Measurements from ENCODE around the gene FBXW4.
"Not testable (repeated sequence)": the region's sequence is repeated elsewhere in the genome, so short reads cannot be mapped to it uniquely, and the experiment has no call there.

The FBXW4 gene

DNA sequence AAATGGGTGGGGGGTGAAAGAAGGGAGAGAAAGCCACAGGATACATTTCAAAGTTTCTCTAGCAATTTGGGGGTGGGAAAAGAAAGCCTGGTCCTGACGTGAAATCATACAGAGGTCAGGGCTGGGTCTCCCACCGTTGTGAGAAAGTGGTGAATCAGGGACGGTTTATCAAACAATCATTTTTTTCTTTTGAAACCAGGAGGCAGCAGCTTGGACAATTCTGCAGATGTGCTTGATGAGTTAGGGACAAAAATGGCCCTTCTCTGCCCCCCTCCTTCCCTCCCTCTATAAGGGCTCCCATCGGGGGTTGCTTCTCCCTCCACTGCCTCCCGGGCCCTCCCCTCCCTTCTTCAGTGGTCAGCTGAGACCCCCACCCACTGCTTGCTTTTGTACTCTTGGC, 43.6 kb downstream of the FBXW4 start:
- no peak for DNase-seq

DNA sequence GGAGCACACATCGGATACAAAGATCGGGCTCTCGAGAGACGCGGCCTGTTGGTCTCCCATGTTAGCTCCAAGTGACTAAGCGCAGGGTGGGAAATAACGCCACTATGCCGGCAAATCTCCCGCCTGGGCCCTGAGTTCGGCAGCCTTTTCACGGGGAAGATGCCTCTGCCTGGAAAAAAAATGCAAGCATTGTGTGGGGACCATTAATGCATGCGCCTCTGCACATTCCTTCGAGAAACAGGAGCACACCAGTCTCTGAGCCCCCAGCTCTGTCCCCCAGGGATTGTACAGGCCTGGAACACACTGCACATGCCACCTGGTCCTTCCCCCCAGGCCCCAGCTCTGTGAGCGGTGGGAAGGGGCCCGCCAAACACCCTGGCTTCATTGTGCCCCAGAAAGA, 44.1 kb downstream of the FBXW4 start:
- no peak for DNase-seq

DNA sequence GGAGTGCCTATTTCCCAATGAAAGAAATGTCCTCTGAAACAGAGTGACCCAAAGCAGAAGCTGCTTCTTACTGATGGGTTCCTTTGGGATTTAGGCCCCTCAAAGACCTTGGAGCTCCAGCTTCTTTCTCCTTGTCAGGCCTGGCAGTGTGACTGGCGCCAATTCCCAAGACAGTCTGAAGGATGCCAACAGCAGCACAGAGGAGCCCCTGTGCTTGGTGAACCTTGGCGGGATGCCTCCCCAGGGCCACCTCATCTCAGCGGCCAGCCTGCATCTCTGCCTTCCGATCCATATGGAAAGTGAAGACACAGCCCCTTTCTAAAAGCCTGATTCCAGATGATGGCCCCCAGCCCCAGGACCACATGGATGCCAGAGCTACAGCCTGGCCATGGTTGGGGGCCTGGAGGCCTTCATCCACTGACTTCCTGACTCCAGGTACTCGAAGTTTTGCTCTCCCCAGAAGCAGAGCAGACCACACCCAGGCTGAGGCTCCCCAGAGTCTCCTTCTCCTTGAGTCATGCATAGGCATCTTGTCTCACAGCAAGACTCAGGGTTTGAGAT, 45.4 kb downstream of the FBXW4 start:
- DNase-seq = no peak

DNA sequence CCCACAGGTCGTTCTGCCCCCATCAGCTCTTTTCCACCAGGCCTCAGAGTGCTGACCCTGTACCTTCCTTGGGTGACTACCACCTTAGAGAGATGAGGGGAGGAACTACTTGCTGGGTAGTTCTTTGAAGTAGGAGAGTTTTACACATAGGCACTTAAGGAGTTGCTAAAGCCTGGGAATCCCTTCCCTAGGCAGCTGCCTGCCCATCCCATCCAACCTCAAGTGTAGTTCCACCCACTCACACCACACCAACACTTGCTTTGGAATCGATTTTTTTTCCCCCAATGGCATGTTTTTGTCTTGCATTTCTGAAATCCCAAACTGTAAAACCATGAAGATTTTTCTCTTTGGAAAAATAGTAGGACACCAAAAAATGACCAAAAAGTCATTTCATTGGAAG, 47.7 kb downstream of the FBXW4 start:
- no peak for DNase-seq

DNA sequence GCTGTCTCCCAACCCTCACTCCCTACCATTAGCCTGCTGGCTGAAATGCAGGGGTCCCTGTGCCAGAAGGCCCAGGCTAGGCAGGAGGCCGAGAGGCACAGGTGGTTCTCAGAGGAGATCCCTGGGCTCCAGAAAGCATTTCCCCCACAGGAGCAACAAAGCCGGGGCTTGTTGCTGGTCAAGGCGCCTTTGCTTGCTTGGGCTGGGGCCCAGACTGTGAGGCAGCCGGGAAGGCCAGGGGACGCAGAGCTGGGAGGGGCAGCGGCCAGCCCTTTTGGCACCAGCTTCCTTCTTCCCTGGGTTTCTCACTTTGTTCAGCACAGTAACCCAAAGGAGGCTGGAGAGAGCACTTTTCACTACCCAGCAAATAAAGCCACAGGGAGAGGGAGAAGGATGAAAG, 48.6 kb downstream of the FBXW4 start:
- no peak for DNase-seq

DNA sequence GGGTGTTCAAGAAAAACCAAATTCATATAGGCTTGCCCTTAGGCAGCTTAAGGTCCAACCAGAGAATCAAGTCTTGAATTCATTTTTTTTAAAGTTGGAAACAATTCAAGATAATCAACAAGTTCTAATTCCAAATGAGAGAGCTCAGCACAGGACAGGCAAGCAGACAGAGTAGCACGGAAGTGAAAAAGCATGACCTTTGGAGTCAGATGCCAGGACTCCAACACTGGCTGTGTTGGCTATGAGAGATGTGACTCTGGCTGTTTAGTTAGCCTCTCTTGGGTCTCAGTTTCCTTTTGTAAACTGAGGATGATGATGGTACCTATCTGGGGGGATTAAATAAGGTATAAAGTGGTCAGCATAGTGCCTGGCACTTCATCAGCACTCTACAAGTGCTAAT, 49.3 kb downstream of the FBXW4 start:
- DNase-seq = no peak

DNA sequence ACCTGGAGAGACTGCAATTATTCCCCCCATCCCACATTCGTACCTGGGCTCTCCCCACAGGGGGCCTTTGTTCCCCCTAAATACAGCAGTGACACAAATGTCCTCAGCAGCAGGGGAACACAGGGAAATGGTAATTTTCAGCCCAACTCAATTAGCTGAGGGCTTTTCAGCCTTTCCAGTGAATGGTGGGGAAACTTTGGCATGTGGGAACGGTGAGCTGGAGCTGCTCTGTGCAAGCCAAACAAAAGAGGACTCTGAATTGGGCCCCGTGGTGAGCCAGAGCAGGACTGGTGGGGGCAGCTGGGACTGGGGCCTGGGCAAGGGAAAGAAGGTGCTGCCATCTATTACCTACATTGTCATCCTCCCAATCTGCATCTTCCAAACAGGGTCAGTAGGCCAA, 51.0 kb downstream of the FBXW4 start:
- DNase-seq = no peak

DNA sequence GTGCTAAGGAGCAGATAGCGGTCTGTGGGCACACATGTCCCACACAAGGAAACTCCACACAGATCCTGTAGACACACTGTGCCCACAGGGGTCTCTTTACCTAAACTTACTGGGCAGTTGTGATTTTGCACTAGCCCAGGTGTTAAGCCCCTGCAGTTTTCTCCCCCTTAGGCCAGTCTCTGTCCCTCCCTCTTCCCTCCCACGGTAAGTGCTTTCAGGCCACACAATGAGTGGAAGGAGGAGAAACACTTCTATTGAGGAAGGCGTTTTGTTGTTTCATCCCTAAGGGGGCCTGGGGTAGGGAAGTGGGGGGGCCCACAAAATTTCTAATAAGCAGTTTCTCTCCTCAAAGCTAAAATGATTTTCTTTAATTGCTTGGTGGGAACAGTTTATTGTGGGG, 51.4 kb downstream of the FBXW4 start:
- DNase-seq = no peak

DNA sequence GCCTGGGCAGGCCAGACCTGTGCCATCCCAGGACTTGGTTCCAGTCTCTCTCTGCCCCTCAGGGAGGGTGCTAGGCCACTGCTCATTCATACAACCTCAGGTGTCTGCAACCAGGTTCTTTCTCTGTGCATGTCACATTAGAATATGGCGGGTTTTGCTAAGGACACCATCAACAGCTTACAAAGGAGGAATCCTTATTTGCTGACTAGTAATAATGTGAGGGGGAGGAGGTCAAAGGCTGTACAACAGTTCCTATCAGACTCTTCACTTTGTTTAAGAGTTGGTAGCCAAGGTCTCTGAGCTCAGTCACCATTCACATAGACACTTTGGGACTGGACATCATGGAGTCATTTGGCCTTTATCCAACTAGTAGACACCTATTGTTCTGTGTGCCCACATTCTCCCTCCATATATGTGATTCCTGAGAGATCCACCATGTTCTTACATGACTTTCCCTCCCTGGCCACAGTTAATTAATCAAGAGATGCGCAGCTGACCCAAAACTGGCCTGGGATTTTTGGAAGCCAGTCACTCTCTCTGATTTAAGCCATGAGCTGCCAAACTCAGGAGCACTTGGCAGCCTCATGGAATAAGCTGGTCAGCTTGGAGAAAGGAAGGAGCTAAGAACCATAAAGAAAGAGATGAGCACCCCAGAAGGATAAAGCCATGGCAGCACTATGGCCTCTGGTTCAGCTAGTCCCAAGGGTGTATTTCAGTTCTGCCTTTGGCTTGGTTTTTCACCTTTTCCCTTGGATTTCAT, 55.6 kb downstream of the FBXW4 start:
- DNase-seq = no peak

DNA sequence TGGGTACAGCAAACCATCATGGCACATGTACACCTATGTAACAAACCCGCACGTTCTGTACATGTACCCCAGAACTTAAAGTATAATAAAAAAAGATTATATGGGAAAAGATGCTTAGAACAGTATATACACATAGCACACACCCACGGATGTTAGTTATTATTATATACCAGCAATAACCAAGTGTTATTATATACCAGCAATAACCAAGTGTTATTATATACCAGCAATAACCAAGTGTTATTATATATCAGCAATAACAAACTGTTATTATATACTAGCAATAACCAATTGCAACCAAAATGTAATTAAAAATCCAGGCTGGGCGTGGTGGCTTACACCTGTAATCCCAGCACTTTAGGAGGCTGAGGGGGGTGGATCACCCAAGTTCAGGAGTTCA, 61.5 kb downstream of the FBXW4 start:
- DNase-seq = not testable (repeated sequence)

DNA sequence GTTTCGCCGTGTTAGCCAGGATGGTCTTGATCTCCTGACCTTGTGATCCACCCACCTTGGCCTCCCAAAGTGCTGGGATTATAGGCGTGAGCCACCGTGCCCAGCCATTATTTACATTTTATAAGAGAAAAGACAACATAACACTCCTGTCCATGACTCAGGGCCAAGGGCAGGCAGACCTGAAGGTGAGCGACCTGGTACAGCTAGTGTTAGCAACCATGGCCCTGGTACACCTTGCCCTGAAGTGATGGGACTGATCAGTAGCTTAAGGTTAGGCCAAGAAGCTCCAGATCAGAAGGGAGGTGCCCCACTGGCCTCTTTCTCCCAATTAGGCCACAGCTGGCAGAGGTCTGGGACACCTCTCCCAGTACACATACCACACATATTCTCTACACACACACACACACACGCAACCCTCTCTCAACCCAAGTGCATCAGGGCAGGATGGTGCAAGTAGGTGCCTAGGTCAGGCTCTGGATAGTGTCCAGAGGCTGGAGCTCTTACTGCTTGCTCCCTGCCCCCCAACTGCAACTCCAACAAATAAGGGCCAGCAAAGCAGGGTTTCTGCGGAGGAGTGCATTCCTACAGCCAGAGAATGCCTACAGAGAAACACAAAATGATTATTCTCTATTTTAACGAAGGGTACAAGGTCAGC, 63.0 kb downstream of the FBXW4 start:
- no peak for DNase-seq

DNA sequence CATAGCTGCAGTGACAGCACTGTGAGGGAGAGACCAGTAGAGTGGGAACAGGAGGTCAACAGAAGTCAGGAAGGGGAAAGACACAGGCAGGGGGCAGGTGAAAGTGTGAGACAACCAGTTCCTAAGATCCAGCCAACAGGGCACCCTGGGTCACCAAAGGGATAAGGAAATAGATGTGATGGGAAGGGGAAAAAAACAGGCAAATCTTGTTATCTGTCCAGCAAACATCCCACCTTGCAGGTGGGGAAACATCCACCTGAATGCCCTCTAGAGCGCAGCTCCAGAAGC, 64.4 kb downstream of the FBXW4 start:
- no peak for DNase-seq

DNA sequence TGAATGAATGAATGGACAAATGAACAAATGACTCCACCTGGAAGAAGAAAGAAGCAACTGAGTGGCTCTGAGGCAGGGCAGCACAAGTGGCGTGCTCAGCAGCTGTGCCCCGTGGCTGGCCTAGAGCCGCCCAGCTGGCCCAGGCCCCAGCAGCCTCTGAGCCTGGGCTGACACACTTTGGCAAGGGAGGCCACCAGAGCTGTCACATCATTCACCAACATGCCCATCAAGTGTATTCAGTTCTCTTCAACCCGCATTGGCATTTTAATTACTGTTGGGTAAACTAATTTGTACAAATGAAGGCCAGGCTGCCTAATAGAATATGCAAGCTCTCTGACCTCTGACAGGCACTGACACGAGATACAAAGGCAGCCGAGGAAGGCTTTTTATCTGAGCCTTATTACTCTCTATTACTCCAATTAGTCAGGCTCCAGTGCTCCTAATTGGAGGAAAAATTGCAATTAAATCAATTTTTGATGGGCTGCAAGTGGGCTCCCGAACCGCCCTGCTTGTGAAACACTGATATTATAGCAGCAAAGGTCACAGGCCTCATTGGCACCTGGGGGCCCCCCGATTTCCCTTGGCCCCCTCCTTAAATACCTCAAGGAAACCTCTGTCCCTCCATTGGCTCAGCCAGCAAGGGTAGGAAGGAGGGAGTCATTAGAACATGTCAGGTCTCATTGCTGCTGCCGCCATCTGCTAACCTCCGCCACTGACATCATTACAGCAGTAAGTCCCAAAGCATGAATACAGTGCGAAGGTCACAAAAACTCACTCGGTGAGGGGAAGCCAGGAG, 64.9 kb downstream of the FBXW4 start:
- DNase-seq = no peak

DNA sequence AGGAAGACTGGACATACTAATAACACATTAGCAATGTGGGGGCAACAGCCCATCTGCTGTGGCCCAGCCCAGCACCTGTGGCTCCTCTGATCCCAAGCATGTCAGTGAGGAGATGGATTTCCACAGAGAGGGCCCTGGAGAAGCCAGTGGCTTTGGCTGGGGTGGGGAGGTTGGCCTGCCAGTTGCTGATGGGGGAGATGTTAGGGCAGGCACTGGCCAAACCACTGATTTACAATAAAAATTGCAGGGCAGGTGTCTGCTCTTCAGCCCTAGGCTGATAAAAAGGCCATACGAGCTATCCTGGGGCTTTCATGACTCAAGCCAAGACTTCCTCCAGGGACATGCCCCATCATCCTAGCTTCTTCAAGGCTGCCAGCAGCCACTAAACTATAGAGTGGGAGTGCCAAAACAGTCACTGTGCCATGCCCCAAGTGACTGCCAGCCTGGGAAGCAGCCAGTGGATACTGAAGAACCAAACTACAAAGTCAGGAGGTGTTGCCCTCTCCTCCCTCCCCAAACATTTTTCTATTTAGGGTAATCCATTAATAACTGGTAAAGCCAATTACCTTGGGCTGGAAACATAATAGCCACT, 69.1 kb downstream of the FBXW4 start:
- no peak for DNase-seq

DNA sequence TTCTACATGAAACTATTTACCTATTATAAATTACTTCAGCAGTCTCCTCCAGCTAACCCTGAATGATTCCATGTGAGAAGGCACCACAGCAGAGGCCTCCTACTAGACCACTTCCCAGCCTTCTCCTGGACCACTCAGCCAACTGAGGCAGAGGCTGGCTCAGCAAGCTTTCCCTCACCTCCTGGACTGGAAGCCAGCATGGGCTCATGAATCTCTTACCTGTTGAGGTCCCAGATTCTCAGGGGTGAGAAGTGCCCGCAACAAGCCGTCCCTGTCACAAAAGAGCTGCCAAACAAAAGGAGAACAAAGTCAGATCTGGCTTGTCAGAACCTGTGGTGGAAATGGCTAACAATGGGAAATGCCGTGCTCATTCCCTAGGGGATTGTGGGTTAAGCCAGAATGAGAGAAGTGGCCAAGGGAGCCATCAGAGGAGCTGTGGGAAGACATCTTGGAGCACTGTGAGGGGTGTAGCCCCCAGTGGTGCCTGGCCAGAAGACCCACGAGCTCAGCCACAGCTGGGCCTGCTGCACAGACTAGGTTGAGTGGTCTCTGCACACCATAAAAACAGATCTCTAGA, 70.4 kb downstream of the FBXW4 start:
- no peak for DNase-seq

DNA sequence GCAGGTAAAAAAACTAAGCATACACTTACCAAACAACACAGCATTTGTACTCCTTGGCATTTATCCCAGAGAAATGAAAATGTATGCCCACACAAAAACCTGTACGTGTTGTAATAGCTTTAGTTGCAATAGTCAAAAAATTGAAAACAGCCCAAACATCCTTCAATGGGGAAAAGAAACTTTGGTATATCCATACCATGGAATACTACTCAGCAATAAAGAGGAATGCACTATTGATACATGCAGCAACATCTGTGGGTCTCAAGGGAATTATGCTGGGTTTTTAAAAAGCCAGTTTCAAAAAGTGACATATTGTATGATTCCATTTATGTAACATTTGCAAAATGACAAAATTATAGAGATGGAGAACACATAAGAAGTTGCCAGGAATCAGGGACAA, 71.4 kb downstream of the FBXW4 start:
- DNase-seq = no peak

DNA sequence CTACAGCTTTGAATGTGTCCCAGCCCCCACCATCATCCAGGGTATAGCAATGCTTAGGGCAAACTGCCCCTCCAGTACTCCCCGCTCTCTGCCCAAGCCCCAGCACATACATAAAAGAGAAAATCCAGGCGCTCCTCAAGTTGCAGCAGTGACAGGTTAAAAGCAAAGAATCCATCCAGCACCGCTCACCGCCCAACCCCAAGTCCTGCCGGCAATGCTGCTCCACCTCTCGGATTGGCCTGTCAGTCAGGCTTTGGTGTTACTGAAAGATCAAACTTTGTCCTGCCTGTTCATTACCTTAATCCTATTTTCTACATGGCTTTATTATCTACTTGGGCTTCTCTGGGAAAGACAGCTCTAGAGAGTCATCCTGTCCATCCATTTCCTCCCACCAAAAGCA, 75.0 kb downstream of the FBXW4 start:
- DNase-seq = no peak

DNA sequence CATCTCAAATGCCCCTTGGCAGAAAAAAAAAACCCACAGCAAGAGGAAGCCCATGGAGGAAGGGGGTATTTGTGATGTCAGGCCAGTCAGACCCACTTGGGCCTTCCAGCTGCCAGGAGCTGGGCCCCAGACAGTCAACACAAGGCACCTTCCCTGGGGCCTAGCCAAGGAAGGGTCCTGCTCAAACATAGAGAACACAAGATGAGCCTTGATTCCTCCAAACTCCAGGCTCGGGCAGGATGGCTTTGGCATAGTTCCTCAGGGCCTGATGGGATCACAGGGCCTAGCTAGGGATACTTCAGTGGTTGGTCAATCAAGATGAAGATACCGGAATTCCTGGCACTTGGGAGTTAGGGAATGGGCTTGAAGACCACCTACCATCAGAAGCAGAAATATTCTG, 76.1 kb downstream of the FBXW4 start:
- DNase-seq = no peak

DNA sequence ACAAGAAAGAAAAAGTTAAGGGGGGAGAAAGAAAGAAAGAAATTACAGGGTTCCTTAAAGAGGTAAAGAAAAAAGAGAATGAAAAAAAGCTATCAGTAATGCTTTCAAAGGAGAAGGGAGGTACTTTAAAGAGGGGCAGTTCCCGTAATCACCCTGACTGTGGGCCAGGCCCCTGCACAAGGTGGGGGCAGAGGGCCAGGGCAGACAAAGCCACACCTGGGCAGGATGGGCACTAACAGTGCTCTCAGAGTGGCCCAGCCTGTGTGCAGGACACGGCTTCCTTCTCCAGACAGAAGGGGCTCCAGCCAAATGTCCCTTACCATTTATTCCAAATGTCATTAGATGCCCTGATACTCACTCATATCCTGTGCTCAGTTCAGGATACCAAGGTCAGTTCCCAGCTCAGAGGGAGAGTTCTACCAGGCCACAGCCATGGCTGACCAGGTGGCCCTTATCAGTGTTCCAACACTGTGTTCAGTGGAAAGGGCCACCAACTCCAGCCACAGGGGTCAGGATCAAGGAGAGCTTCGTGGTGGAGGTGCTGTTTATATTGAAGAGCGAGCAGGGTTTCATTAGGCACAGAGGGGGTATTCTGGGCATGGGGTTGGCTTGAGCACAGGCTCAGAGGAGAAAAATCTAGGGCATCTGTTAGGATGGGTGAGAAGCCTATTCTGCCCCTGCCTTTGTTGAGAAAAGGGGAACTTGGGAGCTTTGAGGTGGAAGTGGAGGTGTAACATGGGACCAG, 77.0 kb downstream of the FBXW4 start:
- DNase-seq = no peak

DNA sequence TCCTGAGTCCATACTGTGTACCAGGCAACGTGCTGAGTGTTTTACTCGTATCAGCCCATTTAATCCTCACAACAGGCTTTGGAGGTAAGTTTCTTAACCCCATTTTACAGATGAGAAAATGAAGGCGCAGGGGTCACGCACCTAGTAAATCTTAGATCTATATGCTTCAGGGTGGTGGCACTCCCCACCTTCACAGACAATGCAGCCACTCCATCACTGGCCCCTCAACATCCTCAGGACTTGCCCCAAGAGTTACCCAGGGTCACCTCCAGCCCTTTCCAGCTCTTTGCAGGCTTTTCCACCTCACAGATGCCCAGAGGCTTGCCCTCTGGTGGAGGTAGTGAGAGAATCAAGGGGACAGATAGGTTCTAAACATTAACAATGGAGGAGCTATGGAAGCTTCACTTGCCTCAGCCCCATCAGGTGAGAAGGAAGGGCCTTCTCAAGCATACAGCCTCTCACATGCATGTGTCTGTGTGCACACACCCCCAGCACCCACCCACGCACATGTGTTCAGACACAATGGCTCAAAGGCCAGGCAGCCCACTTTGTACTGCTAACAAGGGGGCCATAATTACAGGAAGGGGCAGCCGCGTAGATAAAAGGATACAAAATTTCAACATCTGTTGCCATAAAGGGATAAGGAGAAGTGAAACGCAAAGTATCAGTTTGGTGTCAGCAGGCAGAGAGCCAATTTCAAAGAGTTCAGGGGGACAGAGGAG, 77.7 kb downstream of the FBXW4 start:
- DNase-seq = no peak

DNA sequence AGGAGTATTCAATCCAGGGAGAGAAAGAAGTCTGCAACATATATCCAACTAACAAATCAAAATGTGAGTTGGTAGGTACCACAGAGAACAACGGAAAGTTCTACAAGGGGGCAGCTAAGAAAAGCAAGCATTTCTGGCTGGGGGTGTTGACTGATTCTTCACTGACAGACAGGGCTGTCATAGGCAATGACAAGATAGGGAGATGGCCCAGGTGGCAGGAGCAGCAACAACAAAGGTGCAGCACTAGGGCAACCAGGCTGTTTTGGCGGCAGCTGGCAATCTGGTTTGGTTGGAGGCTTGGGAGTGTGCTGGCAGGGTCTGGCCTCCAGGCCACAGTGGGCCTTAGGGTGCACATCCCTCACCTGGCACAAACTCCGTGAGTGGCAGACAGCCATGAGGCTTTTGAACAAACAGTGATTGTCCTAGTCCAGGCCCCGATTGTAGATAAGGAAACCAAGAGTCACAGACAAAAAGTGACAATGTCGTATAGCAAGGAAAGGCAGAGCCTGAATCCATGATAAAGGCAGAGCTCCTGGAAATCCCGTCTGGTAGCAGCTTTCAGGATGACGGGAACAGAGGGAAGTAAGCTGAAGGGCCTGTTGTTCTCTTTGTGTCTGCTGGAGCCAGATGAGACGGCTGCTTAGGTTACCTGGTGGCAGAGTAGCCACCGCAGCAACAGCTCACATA, 78.4 kb downstream of the FBXW4 start:
- no peak for DNase-seq

All from activated CD4-positive, alpha-beta T cell treated with anti-CD3 and anti-CD28 coated beads, Interleukin-2, amount 50 U/mL, for 48 hours (primary cell).